IMR-90 (cell line): ENCODE data around the gene BAZ2B. TPM values are rescaled to one million over a fixed set of nuclear protein-coding genes. Genes with fewer than 3 reads are reported as not detected.

Experiments used
- ATAC-seq: fragments of 200-7000 bp; cut with Tn5 transposase; 2 replicates; pipeline ENCODE4 v1.9.1; 2020; ENCODE audit warnings: low read depth, mild to moderate bottlenecking, moderate library complexity
- BruUV-seq: library from RNA; stranded (reverse); fragments of 400-500 nt; replicated peaks from 2 replicates; lab custom pipeline; 2021; lab: Mats Ljungman, UMichigan
- CTCF ChIA-PET: fragments of 300-600 bp; formaldehyde crosslinking; extraction: SDS; loops from one replicate; lab custom pipeline; 2021; ENCODE audit warnings: antibody characterized with exemption; lab: Yijun Ruan, JAX
- POLR2A ChIA-PET: fragments of 300-600 bp; sonication (Branson Sonifier 250); formaldehyde crosslinking; loops from one replicate; lab custom pipeline; 2022; ENCODE audit warnings: antibody characterized with exemption; ENCODE audit not compliant: unreplicated experiment; lab: Charles Lee
- DNase-seq: peaks from one replicate; pipeline ENCODE4 v3.0.0; 2013
- H2AFZ ChIP-seq: replicated peaks from 2 replicates; pipeline ENCODE3; 2013; ENCODE audit warnings: low read length, mild to moderate bottlenecking; ENCODE audit not compliant: poor library complexity
- H2AK5ac ChIP-seq: 2 replicates; pipeline ENCODE4 v1.6.1; 2013; ENCODE audit warnings: low read depth, low read length, inconsistent platforms
- H2AK9ac ChIP-seq: replicated peaks from 2 replicates; pipeline ENCODE3; 2013; ENCODE audit warnings: mild to moderate bottlenecking, low read depth, low read length, moderate library complexity; ENCODE audit not compliant: poor library complexity
- H2BK120ac ChIP-seq: 2 replicates; pipeline ENCODE4 v1.6.1; 2013; ENCODE audit warnings: low read depth, low read length, inconsistent platforms
- H2BK15ac ChIP-seq: 3 replicates; pipeline ENCODE4 v1.6.1; 2013; ENCODE audit warnings: low read depth, low read length, inconsistent platforms
- H2BK20ac ChIP-seq: 2 replicates; pipeline ENCODE4 v1.6.1; 2013; ENCODE audit warnings: low read depth, mild to moderate bottlenecking, inconsistent platforms, low read length, moderate library complexity
- H2BK5ac ChIP-seq: 2 replicates; pipeline ENCODE4 v1.6.1; 2013; ENCODE audit warnings: mild to moderate bottlenecking, low read depth, low read length, inconsistent platforms; ENCODE audit not compliant: poor library complexity, severe bottlenecking
- H3K14ac ChIP-seq: replicated peaks from 2 replicates; pipeline ENCODE4 v1.6.1; 2013; ENCODE audit warnings: low read depth, low read length, inconsistent platforms
- H3K18ac ChIP-seq: 2 replicates; pipeline ENCODE4 v1.6.1; 2013; ENCODE audit warnings: low read depth, low read length, control low read depth
- H3K23ac ChIP-seq: 2 replicates; pipeline ENCODE4 v1.6.1; 2013; ENCODE audit warnings: low read depth, low read length, inconsistent platforms
- H3K27ac ChIP-seq: 2 replicates; pipeline ENCODE4 v1.5.1; 2013; ENCODE audit warnings: mild to moderate bottlenecking, control low read depth, low read length; ENCODE audit not compliant: insufficient read depth
- H3K27me3 ChIP-seq: 2 replicates; pipeline ENCODE4 v1.6.1; 2013; ENCODE audit warnings: low read length; ENCODE audit not compliant: control insufficient read depth, insufficient read depth
- H3K36me3 ChIP-seq: 2 replicates; pipeline ENCODE4 v1.6.1; 2013; ENCODE audit warnings: low read length, mixed read lengths; ENCODE audit not compliant: control insufficient read depth, insufficient read depth
- H3K4ac ChIP-seq: 2 replicates; pipeline ENCODE4 v1.6.1; 2013; ENCODE audit warnings: low read depth, low read length, inconsistent platforms
- H3K4me1 ChIP-seq: 2 replicates; pipeline ENCODE4 v1.6.1; 2013; ENCODE audit warnings: low read length, mixed read lengths; ENCODE audit not compliant: control insufficient read depth, insufficient read depth
- H3K4me2 ChIP-seq: 2 replicates; pipeline ENCODE4 v1.6.1; 2013; ENCODE audit warnings: low read depth, mild to moderate bottlenecking, control low read depth, low read length, moderate library complexity
- H3K4me3 ChIP-seq: 2 replicates; pipeline ENCODE4 v1.5.1; 2013; ENCODE audit warnings: low read depth, mild to moderate bottlenecking, control low read depth, low read length, moderate library complexity; ENCODE audit not compliant: insufficient read depth
- H3K56ac ChIP-seq: 2 replicates; pipeline ENCODE4 v1.6.1; 2013; ENCODE audit warnings: low read length, inconsistent platforms; ENCODE audit not compliant: insufficient read depth; ENCODE audit errors: extremely low read depth
- H3K79me1 ChIP-seq, 2 experiments: 2 replicates each; pipeline ENCODE4 v1.6.1; 2013; ENCODE audit warnings: low read length in 2 of 2, inconsistent platforms in 1 of 2, low read depth in 1 of 2
- H3K9ac ChIP-seq: 2 replicates; pipeline ENCODE4 v1.6.1; 2013; ENCODE audit warnings: low read depth, low read length, control low read depth
- H3K9me1 ChIP-seq: 2 replicates; pipeline ENCODE4 v1.6.1; 2013; ENCODE audit warnings: low read length, inconsistent platforms; ENCODE audit not compliant: insufficient read depth
- H3K9me3 ChIP-seq: 2 replicates; pipeline ENCODE4 v1.6.1; 2013; ENCODE audit warnings: low read length; ENCODE audit not compliant: control insufficient read depth, insufficient read depth
- H4K20me1 ChIP-seq: 2 replicates; pipeline ENCODE4 v1.6.1; 2013; ENCODE audit warnings: low read length, inconsistent platforms; ENCODE audit not compliant: insufficient read depth
- H4K5ac ChIP-seq: 2 replicates; pipeline ENCODE4 v1.6.1; 2013; ENCODE audit warnings: mild to moderate bottlenecking, low read depth, low read length, control low read depth
- H4K8ac ChIP-seq, 2 experiments: 2 replicates each; pipeline ENCODE4 v1.6.1; 2013; ENCODE audit warnings: low read depth in 2 of 2, low read length in 2 of 2, control low read depth in 1 of 2, inconsistent platforms in 1 of 2
- H4K91ac ChIP-seq: 2 replicates; pipeline ENCODE4 v1.6.1; 2013; ENCODE audit warnings: low read depth, low read length, inconsistent platforms; ENCODE audit not compliant: insufficient read depth
- BHLHE40 ChIP-seq: fragments of 150-350 bp; IDR thresholded peaks from 2 replicates; pipeline ENCODE4 v1.6.1; 2016; ENCODE audit warnings: mild to moderate bottlenecking, low read depth, low read length
- CEBPB ChIP-seq: IDR thresholded peaks from 2 replicates; pipeline ENCODE4 v1.6.1; 2012; ENCODE audit warnings: low read depth, low read length, improper control_type of control experiment
- CHD1 ChIP-seq: IDR thresholded peaks from 2 replicates; pipeline ENCODE4 v1.6.1; 2012; ENCODE audit warnings: low read depth, low read length, improper control_type of control experiment
- CTCF ChIP-seq: conservative IDR thresholded peaks from 2 replicates; pipeline ENCODE4 v1.5.1; 2012; ENCODE audit warnings: mild to moderate bottlenecking, low read depth, low read length, improper control_type of control experiment
- ELK1 ChIP-seq: fragments of 150-350 bp; IDR thresholded peaks from 2 replicates; pipeline ENCODE4 v1.6.1; 2016; ENCODE audit warnings: low read depth, mild to moderate bottlenecking, low read length, moderate library complexity, borderline replicate concordance
- FOS ChIP-seq: fragments of 150-350 bp; IDR thresholded peaks from 2 replicates; pipeline ENCODE4 v1.6.1; 2016; ENCODE audit warnings: low read depth, low read length
- MAFK ChIP-seq: IDR thresholded peaks from 2 replicates; pipeline ENCODE4 v1.6.1; 2012; ENCODE audit warnings: low read depth, low read length, improper control_type of control experiment
- MAZ ChIP-seq: IDR thresholded peaks from 2 replicates; pipeline ENCODE4 v1.6.1; 2012; ENCODE audit warnings: low read depth, mild to moderate bottlenecking, low read length, improper control_type of control experiment, moderate library complexity, borderline replicate concordance
- MXI1 ChIP-seq: IDR thresholded peaks from 2 replicates; pipeline ENCODE4 v1.6.1; 2012; ENCODE audit warnings: low read depth, mild to moderate bottlenecking, low read length, moderate library complexity, borderline replicate concordance
- NFE2L2 ChIP-seq: fragments of 150-350 bp; IDR thresholded peaks from 2 replicates; pipeline ENCODE4 v1.6.1; 2016; ENCODE audit warnings: low read depth, mild to moderate bottlenecking, low read length
- POLR2A ChIP-seq: IDR thresholded peaks from 2 replicates; pipeline ENCODE4 v1.6.1; 2012; ENCODE audit warnings: mild to moderate bottlenecking, low read depth, low read length
- RAD21 ChIP-seq: IDR thresholded peaks from 2 replicates; pipeline ENCODE4 v1.6.1; 2012; ENCODE audit warnings: low read length, improper control_type of control experiment
- RCOR1 ChIP-seq: IDR thresholded peaks from 2 replicates; pipeline ENCODE4 v1.6.1; 2012; ENCODE audit warnings: mild to moderate bottlenecking, low read length, improper control_type of control experiment; ENCODE audit not compliant: insufficient replicate concordance
- RFX5 ChIP-seq: IDR thresholded peaks from 2 replicates; pipeline ENCODE4 v1.8.0; 2012; ENCODE audit warnings: low read depth, mild to moderate bottlenecking, low read length, moderate library complexity
- SMC3 ChIP-seq: fragments of 150-350 bp; IDR thresholded peaks from 2 replicates; pipeline ENCODE4 v1.6.1; 2016; ENCODE audit warnings: low read depth, mild to moderate bottlenecking, antibody characterized with exemption, low read length, moderate library complexity
- WGBS, 2 experiments: methylation state at CpG; one replicate each; pipeline versions ENCODE4 v1.1.5 to v1.1.7; 2013; ENCODE audit warnings: missing lambda C conversion rate in 2 of 2; ENCODE audit not compliant: insufficient read length in 1 of 2; ENCODE audit errors: extremely low coverage in 2 of 2; 5-methylcytosine and 5-hydroxymethylcytosine counted together
- dilution Hi-C: fragments of 300-500 bp; cut with HindIII; formaldehyde crosslinking; loops from one replicate; pipeline ENCODE4 v1.14.3; 2018; ENCODE audit warnings: low sequenced_read_pairs; ENCODE audit not compliant: unreplicated experiment
- in situ Hi-C: fragments of 300-500 bp; cut with MboI; formaldehyde crosslinking; loops from 3 replicates; pipeline ENCODE4 v1.14.3; 2019; ENCODE audit warnings: low sequenced_read_pairs, inconsistent platforms, mixed read lengths
- intact Hi-C: fragments of 100-400 bp; cut with micrococcal nuclease; formaldehyde crosslinking; loops from 2 replicates; pipeline ENCODE4 v1.10.0; 2022
- polyA plus RNA-seq, 3 experiments: library from polyadenylated mRNA; depleted of rRNA; stranded (reverse); fragments of >200 nt; gene quantifications; 2 replicates each; pipeline ENCODE4 v1.2.3, GENCODE V29; 2012; ENCODE audit warnings: low replicate concordance in 1 of 3
- total RNA-seq: library from RNA; depleted of rRNA; stranded (reverse); fragments of >200 nt; gene quantifications from 2 replicates; pipeline ENCODE4 v1.2.3, GENCODE V29; 2012
- TF ChIP-seq, protein P1 (sequence below): fragments of 150-350 bp; IDR thresholded peaks from 2 replicates; pipeline ENCODE4 v1.6.1; 2017; ENCODE audit warnings: mild to moderate bottlenecking, antibody characterized with exemption, low read length, low read depth

The BAZ2B gene
- total and polyA plus RNA-seq, 2 of the 4 experiments (the other 2 are of a cell fraction): 8.9 to 42.1 TPM

GRCh38 chr2:159317392-159318088 is 298.8 kb downstream of the BAZ2B start:
- H4K91ac ChIP-seq: no peak overlapping the region
- no peak overlapping the region for H3K14ac ChIP-seq
- no peak overlapping the region for H2AK9ac ChIP-seq
- H4K8ac ChIP-seq: no peak overlapping the region
- dilution Hi-C loops: no loop called here
- no peak overlapping the region for H2BK120ac ChIP-seq
- DNase-seq (peak; percentile 5), ATAC-seq (no peak)
- no peak for TF ChIP-seq CTCF
- TF ChIP-seq MAZ: no peak
- TF ChIP-seq BHLHE40: no peak
- no peak for TF ChIP-seq ELK1
- no peak for TF ChIP-seq CHD1
- TF ChIP-seq RCOR1: no peak
- no peak for TF ChIP-seq MAFK
- TF ChIP-seq RFX5: no peak
- no peak for TF ChIP-seq POLR2A
- TF ChIP-seq MXI1: no peak
- no peak for TF ChIP-seq RAD21
- no peak for TF ChIP-seq FOS
- no peak for TF ChIP-seq CEBPB
- TF ChIP-seq NFE2L2: no peak
- TF ChIP-seq, protein P1, sequence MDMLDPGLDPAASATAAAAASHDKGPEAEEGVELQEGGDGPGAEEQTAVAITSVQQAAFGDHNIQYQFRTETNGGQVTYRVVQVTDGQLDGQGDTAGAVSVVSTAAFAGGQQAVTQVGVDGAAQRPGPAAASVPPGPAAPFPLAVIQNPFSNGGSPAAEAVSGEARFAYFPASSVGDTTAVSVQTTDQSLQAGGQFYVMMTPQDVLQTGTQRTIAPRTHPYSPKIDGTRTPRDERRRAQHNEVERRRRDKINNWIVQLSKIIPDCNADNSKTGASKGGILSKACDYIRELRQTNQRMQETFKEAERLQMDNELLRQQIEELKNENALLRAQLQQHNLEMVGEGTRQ: no peak
- no peak for TF ChIP-seq SMC3
- H3K4me1 ChIP-seq: no peaks in the 10 kb centered on the region
- no peak overlapping the region for H3K18ac ChIP-seq
- no peak overlapping the region for H2BK5ac ChIP-seq
- no peak overlapping the region for H2BK15ac ChIP-seq
- H3K4me2 ChIP-seq: no peak overlapping the region
- in situ Hi-C loops: no loop called here
- no peaks in the 10 kb centered on the region for H3K9me3 ChIP-seq
- no peak overlapping the region for H3K4me3 ChIP-seq
- WGBS, 2 experiments: 60% methylated on average over 1 of the region's 3 CpGs; no CpG with 5 or more reads in 1 of the 2 experiments
- no peak overlapping the region for H3K56ac ChIP-seq
- no peak overlapping the region for H3K23ac ChIP-seq
- CTCF ChIA-PET: interaction anchor here (0.6 to 0.7 kb wide), 2 partner anchors 300 to 311 kb away, joined by 3 to 4 read pairs; no protein-coding TSS in a partner anchor
- POLR2A ChIA-PET: no interaction called here
- H3K36me3 ChIP-seq: peaks cover 10% of the 10 kb centered on the region
- no peaks in the 10 kb centered on the region for H3K79me1 ChIP-seq
- H4K5ac ChIP-seq: no peak overlapping the region
- H2AFZ ChIP-seq: no peak overlapping the region
- no peaks in the 10 kb centered on the region for H3K9me1 ChIP-seq
- no peak overlapping the region for H3K27ac ChIP-seq
- no peak overlapping the region for H3K4ac ChIP-seq
- intact Hi-C loops: no loop called here
- no peak overlapping the region for H3K9ac ChIP-seq
- no peak overlapping the region for H2BK20ac ChIP-seq
- no peaks in the 10 kb centered on the region for H4K20me1 ChIP-seq
- BruUV-seq: no TSS peak
- no peak overlapping the region for H2AK5ac ChIP-seq
- H3K27me3 ChIP-seq: no peaks in the 10 kb centered on the region
